ENCODE measurements around the gene PRKCG.
"Not testable (repeated sequence)": the region's sequence is repeated elsewhere in the genome, so short reads cannot be mapped to it uniquely, and the experiment has no call there.

PRKCG gene

DNA sequence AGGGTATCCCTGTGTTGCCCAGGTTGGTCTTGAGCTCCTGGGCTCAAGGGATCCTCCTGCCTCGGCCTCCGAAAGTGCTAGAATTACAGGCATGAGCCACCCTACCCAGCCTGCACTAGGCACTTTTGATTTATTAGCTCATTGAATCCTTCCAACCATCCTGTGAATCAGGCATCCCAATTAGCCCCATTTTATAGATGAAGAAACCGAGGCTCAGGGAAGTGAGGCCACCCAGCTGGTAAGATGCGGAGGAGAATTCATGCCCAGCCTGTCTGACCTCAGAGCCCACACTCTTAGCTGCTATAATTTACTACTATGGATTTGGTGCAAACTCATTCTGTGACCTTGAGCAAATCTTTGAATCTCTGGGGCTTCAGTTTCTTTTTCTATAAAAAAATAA, 62.9 kb downstream of the PRKCG start:
- DNase-seq (ENCODE audit: low read depth in 2 of 2): no peak

DNA sequence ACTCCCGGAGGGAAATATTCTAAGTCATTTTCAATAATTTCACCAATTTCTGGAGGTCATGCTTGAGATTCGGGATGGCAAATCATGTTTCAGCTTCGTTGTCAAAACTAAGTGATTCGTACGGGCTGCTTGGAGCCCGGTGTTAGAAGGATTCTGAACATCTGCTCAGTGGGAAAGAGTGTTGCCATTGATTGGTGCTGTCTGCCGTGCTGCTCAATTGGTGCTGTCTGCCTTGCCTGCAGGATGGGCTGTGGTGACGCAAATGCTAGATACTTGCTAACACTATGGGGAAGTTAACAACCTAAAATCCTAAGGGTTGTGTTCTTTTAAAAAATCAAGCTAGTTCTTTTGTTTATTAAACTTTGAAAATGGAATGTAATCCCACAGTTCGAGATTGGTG, 63.4 kb downstream of the PRKCG start:
- DNase-seq (ENCODE audit: low read depth in 2 of 2): no peak

DNA sequence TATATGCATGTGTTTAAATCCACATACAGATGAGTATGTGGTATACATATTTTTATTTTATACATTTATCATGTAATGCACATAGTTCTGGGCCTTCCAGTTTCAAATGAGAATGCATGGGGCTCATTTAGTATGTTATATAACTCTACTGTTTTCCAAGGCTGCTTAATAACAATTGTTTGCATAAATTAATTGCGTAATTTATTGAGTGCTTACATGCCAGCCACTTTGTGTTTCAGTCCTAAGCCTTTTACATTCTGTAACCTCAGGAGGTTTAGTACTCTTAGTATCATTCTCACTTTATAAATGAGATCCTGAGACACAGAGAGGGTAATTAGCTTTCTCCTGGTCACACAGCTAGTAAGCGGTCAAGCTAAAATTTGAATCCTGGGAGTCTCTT, 64.0 kb downstream of the PRKCG start:
- DNase-seq (ENCODE audit: low read depth in 2 of 2): no peak

DNA sequence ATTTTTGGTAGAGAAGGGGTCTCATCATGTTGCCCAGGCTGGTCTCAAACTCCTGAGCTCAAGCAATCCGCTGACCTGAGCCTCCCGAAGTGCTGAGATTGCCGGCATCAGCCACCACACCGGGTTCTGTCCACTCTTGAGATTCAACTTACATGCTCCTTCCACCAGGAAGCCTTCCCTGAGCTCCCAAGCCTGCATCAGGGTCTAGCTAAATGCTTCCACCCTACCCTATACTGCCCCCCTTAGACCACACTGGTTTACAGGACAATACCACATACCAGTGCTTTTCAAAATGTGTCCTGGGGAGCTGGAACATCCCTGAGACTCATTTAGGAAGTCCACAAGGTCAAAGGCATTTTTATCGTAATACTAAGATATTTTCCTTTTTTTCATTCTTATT, 65.6 kb downstream of the PRKCG start:
- no peak for DNase-seq (ENCODE audit: low read depth in 2 of 2)

DNA sequence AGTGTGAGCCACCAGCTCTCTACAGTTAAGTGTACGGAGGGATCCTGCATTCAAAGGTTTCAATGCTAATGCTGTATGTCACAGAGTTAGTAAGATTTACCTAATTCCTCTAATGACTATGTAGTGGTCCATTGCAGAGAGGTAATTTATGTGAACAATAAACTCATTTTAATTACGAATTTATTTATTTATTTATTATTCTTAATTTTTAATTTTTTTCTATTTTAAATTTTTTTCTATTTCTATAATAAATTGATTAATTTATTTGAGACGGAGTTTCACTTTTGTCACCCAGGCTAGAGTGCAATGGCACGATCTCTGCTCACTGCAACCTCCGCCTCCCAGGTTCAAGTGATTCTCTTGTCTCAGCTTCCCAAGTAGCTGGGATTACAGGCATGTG, 66.6 kb downstream of the PRKCG start:
- not testable (repeated sequence) for DNase-seq (ENCODE audit: low read depth in 2 of 2)

DNA sequence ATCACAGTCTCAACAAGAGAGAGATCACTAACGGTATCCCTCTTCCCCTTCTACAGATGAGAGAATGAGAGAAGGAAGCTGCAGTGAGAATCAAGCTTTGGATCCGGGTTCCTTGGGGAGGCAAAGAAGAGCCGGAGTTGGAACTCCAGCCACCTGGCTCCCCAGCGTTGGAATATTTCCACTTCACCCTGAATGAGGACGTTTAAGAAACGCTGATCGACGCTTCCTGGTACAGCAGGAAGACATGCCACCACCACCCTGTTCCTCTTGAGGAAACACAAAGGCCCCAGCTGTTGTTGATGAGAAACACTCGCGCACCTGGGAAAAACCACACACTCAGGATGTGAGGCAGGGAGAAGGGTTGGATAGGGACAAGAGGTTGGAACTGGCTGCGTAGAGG, 69.4 kb downstream of the PRKCG start:
- no peak for DNase-seq (ENCODE audit: low read depth in 2 of 2)

DNA sequence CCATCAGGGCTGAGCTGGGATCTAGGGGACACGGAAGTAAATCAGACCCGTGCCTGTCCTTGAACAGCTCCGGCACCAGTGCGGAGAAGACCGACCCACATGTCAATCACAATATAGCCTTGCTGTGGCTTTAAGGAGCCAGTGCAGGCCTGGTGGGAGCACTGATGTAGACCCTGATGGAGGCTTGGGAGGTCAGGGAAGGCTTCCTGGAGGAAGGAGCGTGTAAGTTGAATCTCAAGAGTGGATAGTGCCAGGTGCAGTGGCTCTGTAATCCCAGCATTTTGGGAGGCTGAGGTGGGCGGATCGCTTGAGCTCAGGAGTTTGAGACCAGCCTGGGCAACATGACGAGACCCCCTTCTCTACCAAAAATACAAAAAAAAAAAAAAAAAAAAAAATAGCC, 70.0 kb downstream of the PRKCG start:
- DNase-seq (ENCODE audit: low read depth in 2 of 2): no peak

DNA sequence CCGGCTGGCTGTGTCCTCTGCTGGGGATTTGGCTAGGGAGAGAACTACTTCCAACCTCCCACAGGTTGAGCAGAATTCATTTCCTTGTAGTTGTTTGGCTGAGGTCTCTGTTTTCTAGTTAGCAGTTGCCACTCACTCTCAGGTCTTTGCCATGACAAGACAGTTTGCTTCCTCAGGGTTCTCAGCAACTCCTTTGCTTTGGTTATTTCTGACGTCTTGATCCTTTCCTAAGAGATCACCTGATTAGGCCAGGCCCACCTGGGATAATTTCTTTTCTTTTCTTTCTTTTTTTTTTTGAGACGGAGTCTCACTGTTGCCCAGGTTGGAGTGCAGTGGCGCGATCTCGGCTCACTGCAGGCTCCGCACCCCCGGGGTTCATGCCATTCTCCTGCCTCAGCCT, 71.4 kb downstream of the PRKCG start:
- no peak for DNase-seq (ENCODE audit: low read depth in 2 of 2)

All from fibroblast of skin of left biceps (primary cell).